Aorta (tissue), 5 donors: Measurements from ENCODE around the gene LSM11. TPM values are rescaled to one million over a fixed set of nuclear protein-coding genes. Genes with fewer than 3 reads are reported as not detected.

Experiments
- ATAC-seq: fragments of 200-7000 bp; cut with Tn5 transposase; one replicate; pipeline ENCODE4 v1.9.1; 2022; ENCODE audit warnings: moderate library complexity; ENCODE audit not compliant: low FRiP score
- DNase-seq, 2 donors: peaks; one replicate each; pipeline ENCODE4 v3.0.0-alpha.2; 2020
- H3K27ac ChIP-seq, 2 donors: one replicate each; pipeline ENCODE4 v1.5.1; 2013; ENCODE audit warnings: low read length in 2 of 2, mild to moderate bottlenecking in 2 of 2, moderate library complexity in 2 of 2, control low read depth in 1 of 2, inconsistent platforms in 1 of 2, low read depth in 1 of 2
- H3K27me3 ChIP-seq, 2 donors: one replicate each; pipeline ENCODE4 v1.6.1; 2013; ENCODE audit warnings: control low read depth in 1 of 2, low read length in 1 of 2, mild to moderate bottlenecking in 1 of 2, moderate library complexity in 1 of 2; ENCODE audit not compliant: insufficient read depth in 2 of 2, control insufficient read depth in 1 of 2
- H3K36me3 ChIP-seq, 2 donors: one replicate each; pipeline ENCODE4 v1.6.1; 2013; ENCODE audit warnings: control low read depth in 1 of 2, low read length in 1 of 2, mild to moderate bottlenecking in 1 of 2; ENCODE audit not compliant: insufficient read depth in 2 of 2, control insufficient read depth in 1 of 2
- H3K4me1 ChIP-seq, 2 donors: one replicate each; pipeline ENCODE4 v1.6.1; 2013; ENCODE audit warnings: low read length in 2 of 2, control low read depth in 1 of 2, mild to moderate bottlenecking in 1 of 2, moderate library complexity in 1 of 2; ENCODE audit not compliant: insufficient read depth in 2 of 2, control insufficient read depth in 1 of 2
- H3K4me3 ChIP-seq, 2 donors: one replicate each; pipeline ENCODE4 v1.5.1; 2013; ENCODE audit warnings: low read length in 2 of 2, control low read depth in 1 of 2, mild to moderate bottlenecking in 1 of 2
- H3K9me3 ChIP-seq: one replicate; pipeline ENCODE4 v1.6.1; 2013; ENCODE audit warnings: mild to moderate bottlenecking, low read length; ENCODE audit not compliant: control insufficient read depth
- WGBS, 2 donors: extraction: QIAGEN DNeasy Blood & Tissue Kit; methylation state at CpG; one replicate each; pipeline ENCODE4 v1.1.7; 2013; 5-methylcytosine and 5-hydroxymethylcytosine counted together
- intact Hi-C, 2 donors: fragments of 100-400 bp; cut with DNase I; formaldehyde crosslinking; loops; one replicate each; pipeline versions ENCODE4 v1.14.2 to v1.15.0; 2022
- polyA plus RNA-seq, 2 donors: library from polyadenylated mRNA; stranded (reverse); fragments of 200-250 nt; gene quantifications; one replicate each; pipeline ENCODE4 v1.2.3, GENCODE V29; 2013
- total RNA-seq, 2 donors: library from RNA; stranded (reverse); fragmentation: NEBNext Ultra II Directional; extraction: Animal tissue kit (Norgen Biotek cat#: 25700); gene quantifications; one replicate each; pipeline ENCODE4 v1.2.1, GENCODE V29; 2021
- donor health status: healthy with polysubstance abuse.
- donor health status: Bipolar disorder and iron deficiency.
- donor health status: DM: no; HTN: no; CAD: no.
- donor health status: DM: no; HTN: no; CAD: no.
- donor health status: DM: yes; HTN: yes; CAD: no.

LSM11 gene
- total and polyA plus RNA-seq, 4 donors: 1.9 to 5.9 (median 4.0) TPM

DNA sequence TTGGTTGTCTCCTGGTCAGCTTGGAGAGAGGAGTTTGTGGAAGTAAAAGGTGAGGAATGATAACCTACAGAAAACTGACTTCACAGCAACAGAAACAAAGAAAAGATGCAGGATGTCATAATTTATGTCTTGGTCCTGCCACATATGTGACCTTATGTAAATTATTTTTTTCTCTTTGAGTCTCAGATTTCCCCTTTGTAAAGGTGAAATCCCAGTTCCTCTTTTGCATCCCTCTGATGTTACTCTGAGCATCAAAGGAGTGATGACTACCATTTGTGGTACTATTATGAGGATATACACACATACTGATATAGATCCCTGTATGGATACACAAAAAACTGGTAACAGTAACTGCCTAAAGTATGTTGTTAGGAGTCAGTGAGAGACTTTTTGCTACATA, 13.7 kb upstream of the LSM11 start:
- intact Hi-C loops: no loop called here
- no peak overlapping the region for H3K27ac ChIP-seq
- ATAC-seq (no peak), DNase-seq (no peak)
- H3K36me3 ChIP-seq: no peaks in the 10 kb centered on the region
- no peaks in the 10 kb centered on the region for H3K9me3 ChIP-seq
- H3K27me3 ChIP-seq: no peaks in the 10 kb centered on the region
- no peak overlapping the region for H3K4me3 ChIP-seq
- H3K4me1 ChIP-seq: no peaks in the 10 kb centered on the region

GRCh38 chr5:157730900-157731271, 12.6 kb upstream of the LSM11 start:
- ATAC-seq (no peak), DNase-seq (no peak)
- Histone ChIP-seq H3K9me3 (no peaks in the 10 kb centered on the region), H3K27ac (no peak overlapping the region), H3K4me3 (peak overlapping the region in 1 of 2 donors; percentile 3), H3K36me3 (peaks cover 0 to 2% of the 10 kb centered on the region in 2 donors), H3K27me3 (no peaks in the 10 kb centered on the region), H3K4me1 (no peaks in the 10 kb centered on the region)
- intact Hi-C loops: no loop called here
- WGBS, 2 donors: 16 to 19% methylated on average over 5 of the region's 5 CpGs

- WGBS, 2 donors: 0 to 1% methylated on average over 46 to 47 of the region's 47 CpGs
- Histone ChIP-seq H3K27ac (peak within 1 kb of the TSS in 1 of 2 donors; percentile 81), H3K4me3 (peak within 1 kb of the TSS; percentile 31 to 49), H3K4me1 (no peaks in the 10 kb centered on the region), H3K9me3 (no peaks in the 10 kb centered on the region), H3K27me3 (no peaks in the 10 kb centered on the region), H3K36me3 (peaks cover 0 to 2% of the 10 kb centered on the region in 2 donors)
- ATAC-seq (peak; percentile 100), DNase-seq (peak; percentile 99)
- intact Hi-C loops: no loop called here
These were observed 12.0 kb upstream of the LSM11 start, which contains the start of gene THG1L for GRCh38 chr5:157731272-157732129. Gene THG1L, plus strand, starts transcription at chr5:157731420. Its CDS starts 21 bp downstream, at chr5:157731441.

GRCh38 chr5:157732130-157732514, 11.4 kb upstream of the LSM11 start:
- DNase-seq (no peak), ATAC-seq (no peak)

GRCh38 chr5:157732596-157733262, 10.8 kb upstream of the LSM11 start:
- no peak overlapping the region for H3K4me3 ChIP-seq
- 91 to 93% methylated on average over 8 of the region's 8 CpGs for WGBS, 2 donors
- no peak for DNase-seq
- intact Hi-C loops: no loop called here
- peaks cover 0 to 2% of the 10 kb centered on the region in 2 donors for H3K36me3 ChIP-seq
- H3K9me3 ChIP-seq: no peaks in the 10 kb centered on the region
- H3K4me1 ChIP-seq: no peaks in the 10 kb centered on the region
- no peaks in the 10 kb centered on the region for H3K27me3 ChIP-seq
- H3K27ac ChIP-seq: no peak overlapping the region
- ATAC-seq: no peak

More at GRCh38 chr5:157732130-157732514, 11.4 kb upstream of the LSM11 start:
- Histone ChIP-seq H3K4me1 (no peaks in the 10 kb centered on the region), H3K27me3 (no peaks in the 10 kb centered on the region), H3K9me3 (no peaks in the 10 kb centered on the region), H3K36me3 (peaks cover 0 to 2% of the 10 kb centered on the region in 2 donors), H3K27ac (no peak overlapping the region), H3K4me3 (no peak overlapping the region)
- intact Hi-C loops: no loop called here
- WGBS, 2 donors: 83 to 89% methylated on average over 5 of the region's 5 CpGs

GRCh38 chr5:157734436-157734835, 9.1 kb upstream of the LSM11 start:
- Histone ChIP-seq H3K27me3 (no peaks in the 10 kb centered on the region), H3K27ac (no peak overlapping the region), H3K9me3 (no peaks in the 10 kb centered on the region), H3K4me3 (no peak overlapping the region), H3K4me1 (no peaks in the 10 kb centered on the region), H3K36me3 (peaks cover 0 to 4% of the 10 kb centered on the region in 2 donors)
- 87 to 89% methylated on average over 7 of the region's 7 CpGs for WGBS, 2 donors
- intact Hi-C loops: no loop called here
- ATAC-seq (no peak), DNase-seq (no peak)

DNA sequence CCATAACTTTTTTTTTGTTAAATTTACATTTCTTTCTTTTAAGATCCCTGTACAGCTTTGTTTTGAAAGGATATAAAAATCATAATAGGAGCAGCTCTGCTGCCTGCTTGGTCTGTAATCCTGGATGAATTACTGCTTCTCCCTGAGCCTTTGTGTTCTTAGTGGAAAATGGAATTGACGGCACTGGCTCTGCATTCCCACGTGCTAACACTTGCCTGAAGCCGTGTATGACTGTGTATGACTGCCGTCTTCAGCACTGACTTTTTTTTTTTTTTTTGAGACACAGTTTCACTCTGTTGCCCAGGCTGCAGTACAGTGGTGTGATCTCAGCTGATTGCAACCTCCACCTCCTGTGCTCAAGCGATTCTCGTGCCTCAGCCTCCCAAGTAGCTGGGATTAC, 7.5 kb upstream of the LSM11 start:
- Histone ChIP-seq H3K36me3 (peaks cover 0 to 4% of the 10 kb centered on the region in 2 donors), H3K27ac (no peak overlapping the region), H3K4me3 (no peak overlapping the region), H3K27me3 (no peaks in the 10 kb centered on the region), H3K9me3 (no peaks in the 10 kb centered on the region), H3K4me1 (no peaks in the 10 kb centered on the region)
- DNase-seq (no peak), ATAC-seq (no peak)
- intact Hi-C loops: no loop called here
- 76 to 80% methylated on average over 6 of the region's 6 CpGs for WGBS, 2 donors

DNA sequence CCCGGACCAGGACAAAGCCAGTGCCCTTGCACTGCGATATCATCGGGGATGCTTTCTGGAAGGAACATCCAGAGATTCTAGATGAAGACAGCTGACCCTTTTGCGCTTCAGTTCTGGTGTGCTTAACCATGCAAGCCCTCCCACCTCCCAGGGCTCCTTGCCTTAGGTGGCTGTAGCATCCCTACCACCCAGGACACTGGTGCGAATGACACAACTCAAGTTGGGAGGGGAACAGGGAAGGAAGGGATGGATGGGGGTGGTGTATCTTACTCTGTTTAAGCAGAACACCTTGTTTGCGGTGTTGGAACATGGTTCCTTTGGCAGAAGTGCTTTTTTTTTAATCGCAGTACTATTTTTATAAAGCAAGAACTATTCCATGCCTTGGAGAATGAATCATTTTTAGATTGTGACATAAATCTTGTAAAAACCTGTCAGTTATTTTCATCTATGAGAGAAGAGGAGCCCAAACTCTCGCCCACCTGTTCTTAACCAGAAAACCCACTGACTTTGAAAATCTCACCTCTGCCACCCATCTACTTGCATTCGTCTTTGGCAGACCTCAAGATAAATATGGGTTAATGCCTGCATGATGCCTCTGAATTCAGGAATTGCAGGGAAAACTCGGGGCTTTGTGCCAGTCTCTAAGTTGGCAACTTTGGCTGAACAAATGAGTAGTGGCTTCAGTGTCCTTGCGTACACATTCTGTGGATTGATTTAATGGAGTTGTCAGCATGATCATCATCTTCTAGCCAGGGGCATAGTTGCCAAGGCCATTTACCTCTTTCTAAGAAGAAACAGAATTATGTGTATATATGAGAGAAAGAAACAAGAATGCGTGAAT, 3.9 kb upstream of the LSM11 start:
- Histone ChIP-seq H3K27ac (no peak overlapping the region), H3K4me1 (no peaks in the 10 kb centered on the region), H3K36me3 (peaks cover 0 to 4% of the 10 kb centered on the region in 2 donors), H3K9me3 (no peaks in the 10 kb centered on the region), H3K4me3 (no peak overlapping the region), H3K27me3 (no peaks in the 10 kb centered on the region)
- DNase-seq (no peak), ATAC-seq (no peak)
- WGBS, 2 donors: 68 to 70% methylated on average over 12 of the region's 12 CpGs
- intact Hi-C loops: loop anchor here in 1 of 2 donors (10.0 kb wide), 1 partner anchor 365 kb away; no protein-coding TSS in a partner anchor
